GM18861 (cell line): Measurements from ENCODE around the gene GNB1.
A peak's percentile ranks its signal among the peaks of the same experiment; 100 is the strongest.

Source experiments
- ATAC-seq: cut with Tn5 transposase; IDR thresholded peaks from one replicate; pipeline ENCODE4 v1.9.1; 2021; ENCODE audit not compliant: unreplicated experiment

The GNB1 gene

DNA sequence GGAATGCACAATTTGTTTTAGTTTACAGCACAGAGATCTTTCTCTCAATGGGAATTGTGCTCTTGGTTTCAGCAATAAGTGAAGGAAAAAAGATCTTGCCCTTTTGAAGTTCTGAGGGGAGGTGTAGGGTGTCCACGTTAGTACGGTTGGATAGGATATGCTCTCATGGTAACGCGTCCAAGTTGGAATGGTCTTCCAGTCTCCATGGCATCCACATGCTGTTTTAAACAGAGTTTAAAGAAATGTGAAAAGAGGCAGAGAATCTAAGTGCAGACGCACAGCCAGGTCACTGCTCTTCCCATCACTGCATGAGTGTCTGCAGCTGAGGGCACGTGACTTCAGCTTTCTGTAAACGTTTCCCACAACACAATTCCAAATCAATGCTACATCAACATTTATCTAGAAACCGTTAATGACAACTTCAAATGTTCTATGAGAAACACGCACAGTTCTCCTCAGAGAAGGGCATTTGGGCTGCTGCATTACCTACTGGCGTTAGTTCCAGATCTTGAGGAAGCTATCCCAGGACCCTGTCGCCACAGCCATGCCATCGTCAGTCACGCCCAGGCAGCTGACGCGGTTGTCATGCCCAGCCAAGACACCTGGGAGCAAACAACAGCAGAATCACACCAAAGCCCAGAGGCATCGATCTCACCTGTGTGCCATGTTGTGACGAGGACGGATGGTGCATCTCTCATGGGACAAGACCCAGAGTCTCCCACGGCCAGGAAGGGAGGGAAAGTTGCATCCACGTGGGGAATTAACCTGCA, 103.9 kb downstream of the GNB1 start:
- no peak for ATAC-seq

DNA sequence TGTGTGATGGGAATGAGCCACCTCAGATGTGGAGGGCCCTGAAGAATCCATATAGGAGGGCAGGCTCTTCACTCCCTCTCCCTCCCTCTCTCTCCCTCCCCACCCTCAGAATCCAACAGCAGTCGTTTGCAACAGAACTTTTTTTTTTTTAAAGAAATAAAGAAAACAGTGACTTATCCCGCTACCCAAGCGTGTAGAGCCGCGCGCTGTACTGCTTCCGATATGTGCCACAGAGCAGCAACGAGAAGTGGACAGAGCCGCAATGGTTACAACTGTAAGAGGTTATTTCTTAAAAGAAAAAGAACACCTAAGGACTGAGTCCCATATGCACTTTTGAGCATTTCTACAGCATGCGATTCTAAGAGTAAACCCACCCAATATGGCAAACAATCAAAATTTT, 105.2 kb downstream of the GNB1 start:
- ATAC-seq = no peak

DNA sequence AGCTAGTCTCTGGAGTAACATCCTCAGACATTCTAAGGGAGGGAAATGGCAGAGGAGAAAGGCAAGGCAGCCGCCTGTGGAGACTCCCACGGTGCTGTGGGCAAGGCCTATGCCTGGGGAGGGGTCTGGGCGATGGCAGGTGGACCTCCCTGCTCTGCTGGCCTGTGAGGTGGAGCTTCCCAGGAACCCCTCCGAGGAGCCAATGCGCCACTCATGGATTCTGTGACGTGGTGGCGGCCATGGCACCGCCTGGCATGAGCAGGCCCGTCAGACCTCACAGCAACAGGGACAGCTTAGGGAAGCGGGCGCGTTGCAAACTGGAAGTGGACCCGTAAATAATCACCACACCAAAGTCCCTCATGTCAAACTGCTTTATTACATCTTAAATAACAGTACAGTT, 106.0 kb downstream of the GNB1 start:
- no peak for ATAC-seq

DNA sequence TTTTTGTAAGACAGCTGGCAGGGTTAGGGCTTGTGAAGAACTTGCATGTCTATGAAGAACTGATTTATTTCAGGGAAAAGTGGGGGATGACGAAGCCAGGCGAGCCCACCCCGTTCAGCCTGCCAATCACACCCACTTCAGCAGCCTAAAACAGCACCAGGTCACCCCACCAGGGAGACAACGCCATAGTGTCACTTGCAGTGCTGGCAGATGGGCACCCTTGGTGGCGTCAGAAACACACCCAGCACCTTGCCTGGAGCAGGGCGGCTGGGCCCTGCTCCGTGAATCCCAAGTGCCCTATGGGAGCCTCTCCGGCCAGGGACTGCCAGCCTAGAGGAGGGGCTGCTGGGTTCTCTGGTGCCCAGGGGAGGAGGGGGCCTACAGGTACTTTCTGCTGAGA, 107.6 kb downstream of the GNB1 start:
- ATAC-seq = no peak

DNA sequence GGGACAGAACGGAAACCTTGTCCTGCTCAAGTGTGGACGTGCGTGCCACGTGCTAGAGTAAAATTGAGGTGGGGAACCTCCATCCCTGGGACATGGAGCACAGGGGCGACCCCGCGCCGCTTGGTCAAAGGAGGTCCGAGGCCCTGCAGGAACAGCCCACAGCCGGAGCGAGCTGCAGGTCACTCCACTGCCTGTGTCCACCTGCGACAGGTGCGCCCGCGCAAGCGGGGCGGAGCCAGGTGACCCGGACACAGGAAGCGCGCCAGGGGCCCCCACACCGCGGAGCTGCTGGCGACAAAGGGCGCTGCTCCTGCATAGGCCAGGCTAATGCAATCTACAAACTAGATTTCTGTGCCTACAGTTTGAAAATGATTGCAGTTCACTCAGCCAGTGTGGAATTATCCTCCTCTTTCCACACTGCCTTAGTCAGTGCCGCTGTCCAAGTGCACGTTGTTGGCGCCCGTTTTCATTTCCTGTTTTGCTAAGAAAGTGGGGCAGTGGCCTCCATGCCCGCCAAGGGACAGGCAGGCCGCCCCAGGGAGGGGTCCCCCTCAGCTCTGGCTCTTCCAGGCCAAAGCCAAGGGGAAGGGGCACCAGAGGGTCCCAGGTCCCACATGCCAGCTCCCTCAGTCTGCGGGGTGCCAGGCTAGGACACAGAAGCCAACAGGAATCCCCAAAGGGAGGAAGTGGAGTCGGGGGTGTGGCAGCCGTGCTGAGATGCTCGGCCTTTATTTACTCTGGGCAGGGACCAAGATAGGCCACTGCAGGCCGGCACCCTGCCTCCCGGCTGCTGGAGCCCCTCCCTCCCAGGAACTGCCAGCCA, 108.3 kb downstream of the GNB1 start:
- no peak for ATAC-seq

DNA sequence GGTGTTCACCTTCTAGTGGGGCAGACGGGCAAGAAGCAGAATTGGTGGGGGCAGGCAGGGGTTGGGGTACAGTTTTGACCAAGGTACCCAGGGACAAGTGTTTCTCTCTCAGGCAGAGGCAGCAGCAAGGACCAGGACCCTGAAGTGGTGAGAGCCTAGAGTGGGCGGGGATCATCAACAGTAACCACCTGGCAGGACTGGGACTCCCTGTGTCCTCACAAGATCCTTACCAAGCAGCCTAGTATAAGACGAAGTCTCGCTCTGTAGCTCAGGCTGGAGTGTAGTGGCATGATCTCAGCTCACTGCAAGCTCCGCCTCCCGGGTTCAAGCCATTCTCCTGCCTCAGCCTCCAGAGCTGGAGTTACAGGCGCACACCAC, 109.4 kb downstream of the GNB1 start:
- ATAC-seq = no peak

DNA sequence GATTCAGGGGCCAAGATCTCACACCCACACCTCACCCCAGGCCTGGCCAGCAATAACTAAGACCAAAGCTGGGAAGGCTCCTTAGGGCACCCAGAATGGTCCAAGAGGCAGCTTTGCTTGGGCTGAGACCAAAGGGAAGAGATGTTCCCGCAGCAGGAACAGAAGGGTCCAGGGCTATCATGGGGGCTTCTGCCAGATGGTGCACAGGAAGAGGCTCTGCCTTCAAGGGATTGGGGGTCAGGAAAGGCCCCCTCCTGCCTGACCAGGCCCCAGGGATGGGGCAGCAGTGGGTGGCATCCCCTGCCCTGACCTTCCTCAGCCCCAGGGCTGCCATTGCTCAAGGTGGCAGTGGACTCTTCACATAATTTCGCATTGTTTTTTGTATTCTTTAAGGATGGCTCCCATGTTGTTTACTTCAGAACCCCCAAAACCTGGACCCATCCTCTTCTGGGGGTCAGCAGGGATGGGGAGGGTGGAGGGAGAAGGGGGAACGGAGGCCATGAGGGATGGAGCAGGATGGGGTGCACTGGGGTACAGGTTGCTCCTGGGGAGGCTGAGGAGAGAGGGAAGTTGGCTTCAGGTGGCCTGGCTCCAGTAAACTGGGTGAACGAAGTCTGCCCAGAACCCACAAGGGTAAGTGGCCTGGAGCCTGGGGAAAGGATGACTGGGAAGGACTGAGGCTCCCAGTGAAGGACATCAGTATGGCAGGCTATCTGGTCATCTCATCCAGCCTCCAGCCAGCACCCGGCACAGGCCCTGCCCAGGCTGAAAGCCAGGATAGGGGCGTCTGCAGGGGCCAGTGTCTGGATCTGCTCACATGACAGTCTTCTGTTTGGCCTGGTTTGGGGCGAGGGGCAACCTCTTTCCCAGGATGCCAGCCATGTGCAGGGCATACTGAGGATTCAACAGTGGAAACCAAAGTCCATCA, 110.0 kb downstream of the GNB1 start:
- no peak for ATAC-seq

DNA sequence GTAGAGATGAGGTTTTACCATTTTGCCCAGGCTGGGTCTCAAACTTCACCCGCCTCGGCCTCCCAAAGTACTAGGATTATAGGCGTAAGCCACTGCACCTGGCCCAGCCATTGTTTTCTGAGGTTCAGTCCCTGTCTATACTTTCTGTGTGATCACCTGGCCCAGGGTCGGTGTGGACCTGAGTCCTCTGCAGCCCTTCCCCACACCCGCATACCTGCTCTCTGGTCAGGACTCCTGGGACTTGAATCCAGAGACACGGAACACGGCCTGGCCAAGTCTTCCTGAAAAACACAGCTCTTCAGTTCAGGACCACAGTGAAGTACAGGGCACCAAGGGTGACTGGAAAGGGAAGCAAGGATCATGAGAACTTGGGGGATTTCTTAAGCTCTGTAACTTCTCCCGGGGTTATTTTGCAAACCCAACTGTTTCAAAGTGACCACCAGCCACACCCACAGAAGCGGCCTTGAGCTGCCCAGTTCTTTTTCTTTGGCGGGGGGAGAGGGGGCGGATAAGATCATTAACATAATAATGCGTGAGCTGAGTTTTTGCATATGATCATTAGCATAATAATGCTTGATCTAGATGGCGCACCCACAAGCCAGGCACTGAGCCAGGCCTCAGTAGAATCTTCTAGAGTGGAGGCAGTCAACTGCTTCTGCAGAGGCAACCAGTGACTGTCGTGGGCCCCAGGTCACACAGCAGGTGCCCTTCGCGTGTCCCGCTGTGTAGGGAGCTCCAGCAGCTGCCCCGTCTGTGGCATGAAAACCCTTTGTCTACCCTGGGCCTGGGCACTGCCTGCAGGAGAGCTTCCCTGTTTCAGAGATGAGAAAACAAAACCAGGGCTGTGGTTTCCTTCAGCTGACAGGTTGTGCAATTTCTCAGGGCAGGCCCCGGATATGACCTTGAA, 110.9 kb downstream of the GNB1 start:
- peak; percentile 28 for ATAC-seq

DNA sequence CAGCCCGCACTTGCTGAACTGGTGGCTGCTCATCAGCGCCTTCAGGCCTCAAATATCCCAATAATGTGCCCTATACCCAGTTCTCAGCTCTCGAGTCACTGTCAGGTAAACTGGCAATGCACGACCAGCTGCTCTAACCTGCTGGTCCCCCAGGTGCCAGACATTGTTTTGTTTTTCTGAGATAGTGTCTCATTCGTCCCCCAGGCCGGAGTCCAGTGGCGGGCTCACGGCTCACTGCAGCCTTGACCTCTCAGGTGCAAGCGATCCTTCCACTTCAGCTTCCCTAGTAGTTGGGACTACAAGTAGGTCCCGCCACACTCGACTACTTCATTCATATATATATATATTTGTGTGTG, 111.6 kb downstream of the GNB1 start:
- ATAC-seq = no peak

DNA sequence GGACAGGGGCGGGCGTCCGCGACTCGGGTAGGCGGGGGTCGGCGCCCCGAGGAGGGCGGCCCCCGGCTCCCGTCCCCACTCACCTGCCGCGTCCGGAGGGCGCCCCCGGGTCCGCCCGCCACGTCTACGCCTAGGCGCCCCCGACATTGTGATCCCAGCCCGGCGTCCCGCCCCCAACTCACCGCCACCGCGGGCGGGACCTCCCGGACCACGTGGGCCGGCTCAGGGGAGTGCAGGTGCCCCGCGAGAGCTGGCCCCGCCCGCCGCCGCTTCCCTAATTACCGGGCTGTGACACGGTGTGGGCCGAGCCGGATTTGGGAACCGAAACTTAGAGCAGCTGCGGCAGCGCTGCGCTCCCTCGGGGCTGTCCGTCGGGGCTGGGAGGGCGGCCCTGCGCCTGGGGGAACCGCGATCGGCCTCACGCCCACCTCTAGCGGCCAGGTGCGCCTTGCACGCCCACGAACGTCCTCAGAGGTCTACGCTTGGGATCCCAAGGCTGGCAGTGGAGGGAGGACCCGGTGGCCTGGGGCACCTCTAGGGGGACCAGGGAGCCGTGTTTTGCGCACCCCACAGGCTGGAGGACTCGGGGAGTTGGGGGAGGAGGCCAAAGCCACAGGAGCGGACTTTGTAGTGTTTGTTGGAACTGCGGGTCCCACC, 112.1 kb downstream of the GNB1 start:
- peak; percentile 55 for ATAC-seq

DNA sequence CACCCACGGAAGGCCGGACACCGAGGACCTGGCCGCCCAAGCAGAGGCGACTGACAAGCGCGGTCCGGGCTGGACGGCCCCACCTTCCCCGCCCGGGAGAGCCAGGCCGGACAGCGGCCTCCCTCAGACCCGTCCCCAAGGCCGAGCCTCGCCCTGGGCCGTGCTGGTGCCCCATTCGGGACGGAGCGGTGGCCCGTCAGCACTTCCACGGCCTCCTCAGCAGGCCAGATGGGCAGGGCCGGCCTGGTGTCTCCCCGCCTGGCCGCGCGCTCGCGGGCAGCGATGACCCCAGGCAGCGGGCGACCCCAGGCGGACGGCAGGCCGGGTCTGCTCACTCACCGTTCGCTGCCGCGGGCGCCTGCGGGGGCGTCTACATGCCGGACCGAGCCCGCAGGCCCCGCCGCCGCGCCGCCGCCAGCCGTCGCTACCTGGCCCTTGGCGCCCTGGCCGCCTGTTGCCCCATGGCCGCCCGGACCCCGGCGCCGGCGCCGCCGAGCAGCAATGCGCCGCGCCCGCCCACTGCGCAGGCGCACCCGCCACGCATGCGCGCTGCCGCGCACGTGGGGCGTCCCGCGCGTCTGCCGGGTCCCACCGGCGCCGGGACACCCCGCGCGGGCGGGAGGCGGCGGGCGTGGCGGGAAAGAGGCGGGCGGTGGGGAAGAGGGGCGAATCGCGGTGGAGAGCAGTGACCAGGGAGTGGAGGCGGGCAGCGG, 112.8 kb downstream of the GNB1 start, which contains the start of gene NADK:
NADK (minus strand) TSS at position 521 of the 713 bp plus-strand sequence. CDS start 13,064 bp downstream, outside the sequence.
- peak; percentile 23 for ATAC-seq

DNA sequence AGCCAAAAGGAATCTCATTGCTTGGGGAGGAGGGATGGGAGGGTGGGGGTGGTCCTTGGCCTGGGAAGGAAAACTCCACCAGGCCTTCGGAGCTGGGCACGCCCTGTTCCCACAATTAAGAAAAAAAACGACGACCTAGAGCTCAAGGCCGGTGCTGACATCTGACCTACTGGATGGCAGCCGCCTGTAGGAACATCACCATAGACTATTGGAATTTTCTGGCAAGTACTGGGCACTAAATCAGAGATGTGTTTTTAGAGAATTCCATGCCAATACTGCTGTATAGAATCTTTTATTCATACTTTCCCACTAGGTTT, 113.3 kb downstream of the GNB1 start:
- no peak for ATAC-seq

DNA sequence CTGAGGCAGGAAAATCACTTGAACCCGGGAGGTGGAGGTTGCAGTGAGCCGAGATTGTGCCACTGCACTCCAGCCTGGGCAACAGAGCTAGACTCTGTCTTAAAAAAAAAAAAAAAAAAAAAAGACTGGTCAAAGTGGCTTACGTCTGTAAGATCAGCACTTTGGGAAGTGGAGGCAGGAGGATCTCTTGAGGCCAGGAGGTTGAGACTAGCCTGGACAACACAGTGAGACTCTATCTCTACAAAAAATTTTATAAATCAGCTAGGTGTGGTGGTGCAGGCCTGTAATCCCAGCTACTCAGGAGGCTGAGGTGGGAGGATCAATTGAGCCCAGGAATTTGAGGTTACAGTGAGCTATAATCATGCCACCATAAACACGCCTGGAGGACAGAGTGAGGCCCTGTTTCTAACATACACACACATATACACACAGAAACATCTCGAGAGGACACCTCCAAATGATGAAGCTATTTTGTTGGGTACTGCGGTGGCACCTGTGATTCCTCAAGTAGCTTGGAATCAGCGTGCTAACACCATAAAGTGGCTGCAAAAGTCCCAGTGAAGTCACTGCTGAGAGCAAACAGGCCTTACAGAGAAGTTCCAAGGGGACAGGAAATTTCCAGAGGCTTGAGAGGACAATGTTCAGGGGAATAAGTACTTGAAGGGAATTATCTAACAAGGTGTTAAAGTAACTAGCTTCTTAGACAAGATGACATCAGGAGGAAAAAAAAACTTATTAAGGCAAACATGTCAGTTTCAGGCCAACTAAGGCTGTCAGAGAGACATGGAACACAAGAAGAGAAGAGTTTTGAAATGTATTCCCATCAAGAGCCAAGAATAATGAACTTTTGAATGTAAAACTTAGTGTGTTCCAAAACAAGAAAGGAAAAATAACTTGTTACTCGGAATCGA, 114.0 kb downstream of the GNB1 start:
- ATAC-seq = no peak

DNA sequence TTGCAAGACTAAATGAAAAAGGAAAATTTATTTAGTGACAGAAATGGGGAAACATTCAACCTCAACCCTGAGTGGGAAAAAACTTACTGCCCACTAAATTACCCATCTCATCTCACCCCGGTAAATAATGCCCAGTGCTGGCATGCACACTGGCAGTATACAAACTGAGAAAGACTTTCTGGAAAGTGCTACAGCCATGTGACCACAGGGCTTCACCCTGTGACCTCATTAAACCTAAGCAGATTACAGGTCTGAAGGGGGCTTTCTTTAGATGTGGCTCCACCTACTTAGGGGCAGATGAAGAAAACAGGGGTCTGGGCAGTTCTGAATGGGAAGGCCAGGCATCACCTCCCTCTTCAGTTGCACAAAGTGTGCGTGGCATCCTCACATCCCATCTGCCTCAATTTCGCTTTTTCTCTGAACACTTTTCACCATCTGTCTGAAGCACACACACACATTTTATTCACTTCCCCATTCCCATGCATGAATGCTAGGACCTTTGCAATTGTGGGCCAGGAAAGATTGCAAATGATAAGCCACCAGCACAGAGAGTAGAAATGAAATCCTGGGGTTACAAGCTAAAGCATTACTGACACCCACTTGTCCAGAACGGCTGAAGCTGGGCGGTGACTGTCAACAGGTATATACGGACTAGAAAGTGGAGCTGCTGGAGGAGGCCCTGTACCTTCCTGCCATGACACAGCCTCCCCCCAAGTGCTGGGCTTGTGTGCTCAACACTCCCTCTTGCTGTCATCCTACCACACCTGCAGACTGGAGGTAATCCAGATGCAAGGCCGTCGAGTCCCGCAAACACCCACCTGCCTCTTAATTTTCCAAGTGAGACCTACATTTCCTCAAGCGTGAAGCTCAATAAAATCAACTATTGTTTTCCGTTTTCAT, 115.3 kb downstream of the GNB1 start:
- no peak for ATAC-seq

DNA sequence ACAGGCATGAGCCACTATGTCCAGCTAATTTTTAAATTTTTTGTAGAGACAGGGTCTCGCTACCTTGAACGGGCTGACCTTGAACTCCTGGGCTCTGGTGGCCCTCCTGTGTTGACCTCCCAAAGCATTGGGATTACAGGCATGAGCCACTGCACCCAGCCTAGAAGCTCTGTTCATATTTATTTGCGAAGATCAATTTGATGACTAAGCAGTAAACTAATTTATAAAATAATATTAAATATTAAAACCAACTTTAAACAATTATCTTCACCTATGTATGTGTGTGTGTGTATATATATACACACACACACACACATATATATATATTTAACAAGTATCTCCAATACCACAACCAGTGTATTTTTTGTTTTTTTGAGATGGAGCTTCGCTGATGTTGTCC, 117.0 kb downstream of the GNB1 start:
- no peak for ATAC-seq

DNA sequence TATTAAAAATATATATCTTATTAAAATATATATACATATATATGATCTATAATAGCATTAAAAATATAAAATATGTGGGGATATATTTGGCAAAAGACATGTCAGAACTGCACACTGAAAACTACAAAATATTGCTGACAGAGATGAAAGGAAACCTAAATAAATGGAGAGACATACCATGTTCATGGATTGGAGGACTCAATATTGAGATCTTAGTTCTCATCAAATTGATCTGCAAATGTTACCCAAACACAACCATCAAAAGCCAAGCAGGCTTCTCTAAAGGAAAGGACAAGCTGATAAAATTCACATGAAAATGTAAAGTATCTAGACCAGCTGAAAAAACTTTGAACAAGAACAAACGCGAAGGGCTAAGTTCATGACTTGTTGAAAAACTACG, 119.8 kb downstream of the GNB1 start:
- ATAC-seq = no peak

DNA sequence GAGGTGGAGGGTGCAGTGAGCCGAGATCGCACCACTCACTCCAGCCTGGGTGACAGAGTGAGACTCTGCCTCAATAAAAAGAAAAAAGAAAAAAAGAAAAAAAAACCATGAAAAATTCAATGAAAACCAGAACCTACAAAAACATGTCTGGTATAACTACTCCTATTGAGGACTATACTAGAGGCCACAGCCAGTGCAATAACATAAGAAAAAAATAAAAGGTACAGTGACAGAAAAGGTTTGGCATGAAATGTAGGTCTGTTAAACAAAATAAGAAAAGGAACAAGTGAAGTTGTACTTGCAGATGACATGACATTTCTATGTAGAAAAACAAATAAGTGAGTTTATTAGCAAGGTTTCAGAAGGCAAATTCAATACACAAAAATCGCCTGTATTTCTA, 120.8 kb downstream of the GNB1 start:
- ATAC-seq = no peak
